ENCODE results near the gene ZCCHC7. TPM values are rescaled to one million over a fixed set of nuclear protein-coding genes. Genes with fewer than 3 reads are reported as not detected.

ZCCHC7 gene
- total and polyA plus RNA-seq, 4 donors = 3.3 to 9.7 (median 7.6) TPM

- H3K4me1 ChIP-seq (ENCODE audit: control insufficient read depth in 4 of 4, insufficient read depth in 4 of 4, low read length in 3 of 4) = no peaks in the 10 kb centered on the region
- no peak overlapping the region for H3K9ac ChIP-seq (ENCODE audit: low read depth in 1 of 2, low read length in 2 of 2)
- no peak overlapping the region for H3K4me3 ChIP-seq (ENCODE audit: low read depth in 1 of 3, low read length in 3 of 3)
- no peak for TF ChIP-seq RAD21 (IDR thresholded peaks at IDR 0.05)
- TF ChIP-seq RXRA (IDR thresholded peaks at IDR 0.05) = no peak
- no peak for TF ChIP-seq FOXA2 (IDR thresholded peaks at IDR 0.05)
- TF ChIP-seq HNF4A (conservative IDR thresholded peaks at IDR 0.05) = no peak
- no peak for TF ChIP-seq CTCF (IDR thresholded peaks at IDR 0.05; ENCODE audit: low read depth, low read length, missing input control)
- TF ChIP-seq YY1 (IDR thresholded peaks at IDR 0.05) = no peak
- TF ChIP-seq REST (IDR thresholded peaks at IDR 0.05) = no peak
- TF ChIP-seq MAX (IDR thresholded peaks at IDR 0.05) = no peak
- TF ChIP-seq GABPA (IDR thresholded peaks at IDR 0.05 in 1 of 2, conservative IDR thresholded peaks at IDR 0.05 in 1 of 2) = no peak
- TF ChIP-seq HNF4G (IDR thresholded peaks at IDR 0.05) = no peak
- no peak for TF ChIP-seq TAF1 (conservative IDR thresholded peaks at IDR 0.05)
- TF ChIP-seq JUND (IDR thresholded peaks at IDR 0.05) = no peak
- TF ChIP-seq SP1 (IDR thresholded peaks at IDR 0.05) = no peak
- TF ChIP-seq FOXA1 (IDR thresholded peaks at IDR 0.05) = no peak
- no peak for TF ChIP-seq ATF3 (IDR thresholded peaks at IDR 0.05)
- no peak for TF ChIP-seq ZBTB33 (IDR thresholded peaks at IDR 0.05)
- TF ChIP-seq NR2F2 (IDR thresholded peaks at IDR 0.05) = no peak
- 97% methylated on average over 2 of the region's 2 CpGs for WGBS
- H3K9me3 ChIP-seq (ENCODE audit: control insufficient read depth in 4 of 4, low read length in 3 of 4) = no peaks in the 10 kb centered on the region
- DNase-seq (ENCODE audit: low spot score) = no peak
- H3K27ac ChIP-seq (ENCODE audit: low read depth in 1 of 2, low read length in 2 of 2) = no peak overlapping the region
- H3K36me3 ChIP-seq (ENCODE audit: control insufficient read depth in 4 of 4, insufficient read depth in 3 of 4, low read depth in 1 of 4, low read length in 3 of 4) = no peaks in the 10 kb centered on the region
- no peaks in the 10 kb centered on the region for H3K27me3 ChIP-seq (ENCODE audit: control insufficient read depth in 4 of 4, insufficient read depth in 4 of 4, low read length in 3 of 4)
These were observed 134.8 kb downstream of the ZCCHC7 start for GRCh38 chr9:37255187-37255586.
